Measurements from ENCODE around the gene CUL4A. TPM values are rescaled to one million over a fixed set of nuclear protein-coding genes. Genes with fewer than 3 reads are reported as not detected.

Gene CUL4A
- total RNA-seq, 4 donors from 2014 or later = 83.9 to 206 (median 114) TPM

DNA sequence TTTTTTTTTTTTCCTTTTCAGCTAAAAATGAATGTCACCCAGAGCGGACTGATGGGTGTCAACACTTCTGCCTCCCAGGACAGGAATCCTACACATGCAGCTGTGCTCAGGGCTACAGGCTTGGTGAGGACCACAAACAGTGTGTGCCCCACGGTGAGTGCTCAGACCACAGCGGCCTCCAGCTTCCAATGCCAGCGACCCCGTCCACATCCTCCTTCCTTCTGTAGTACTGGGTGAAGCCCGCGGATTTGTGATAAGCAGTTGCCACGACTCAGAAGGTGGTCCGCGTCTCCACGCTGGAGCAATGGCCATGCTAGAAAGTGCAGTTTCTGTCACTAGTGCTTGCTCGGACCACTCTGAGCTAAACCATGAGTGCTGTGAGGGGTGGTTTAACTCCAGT is 44.9 kb upstream of the CUL4A start:
- Histone ChIP-seq H3K9me3 (no peaks in the 10 kb centered on the region), H3K36me3 (no peaks in the 10 kb centered on the region), H3K4me1 (no peaks in the 10 kb centered on the region), H3K27ac (no peak overlapping the region), H3K4me3 (no peak overlapping the region), H3K27me3 (peaks cover 0 to 4% of the 10 kb centered on the region in 2 donors)
- no peak for DNase-seq
- no peak for TF ChIP-seq CTCF (IDR thresholded peaks at IDR 0.05)
- no peak for TF ChIP-seq POLR2A (IDR thresholded peaks at IDR 0.05)

DNA sequence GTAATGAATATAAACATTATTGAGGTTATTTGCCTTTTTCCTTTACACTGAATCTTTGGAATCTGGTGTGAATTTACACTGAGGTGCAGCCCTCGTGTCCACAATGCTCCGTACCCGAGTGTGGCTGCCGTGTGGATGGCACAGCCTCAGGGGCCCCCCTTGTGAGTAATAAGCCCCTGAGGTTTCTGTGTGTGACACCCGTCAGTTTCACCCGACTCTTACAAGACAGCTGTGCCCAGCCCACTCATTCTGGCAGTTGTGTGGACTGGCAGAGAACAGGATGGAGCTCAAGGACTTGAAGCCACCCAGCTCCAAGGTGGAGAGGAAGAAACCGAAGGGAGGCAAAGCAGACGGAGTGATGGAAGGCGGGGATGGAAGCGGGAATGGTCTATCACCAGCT is 43.1 kb upstream of the CUL4A start:
- H3K9me3 ChIP-seq = no peaks in the 10 kb centered on the region
- H3K4me3 ChIP-seq = no peak overlapping the region
- H3K27me3 ChIP-seq = peaks cover 0 to 4% of the 10 kb centered on the region in 2 donors
- no peaks in the 10 kb centered on the region for H3K4me1 ChIP-seq
- TF ChIP-seq CTCF (IDR thresholded peaks at IDR 0.05) (no peak), POLR2A (IDR thresholded peaks at IDR 0.05) (no peak)
- H3K27ac ChIP-seq = no peak overlapping the region
- peaks cover 0 to 3% (median 0%) of the 10 kb centered on the region in 3 donors for H3K36me3 ChIP-seq
- DNase-seq = no peak

DNA sequence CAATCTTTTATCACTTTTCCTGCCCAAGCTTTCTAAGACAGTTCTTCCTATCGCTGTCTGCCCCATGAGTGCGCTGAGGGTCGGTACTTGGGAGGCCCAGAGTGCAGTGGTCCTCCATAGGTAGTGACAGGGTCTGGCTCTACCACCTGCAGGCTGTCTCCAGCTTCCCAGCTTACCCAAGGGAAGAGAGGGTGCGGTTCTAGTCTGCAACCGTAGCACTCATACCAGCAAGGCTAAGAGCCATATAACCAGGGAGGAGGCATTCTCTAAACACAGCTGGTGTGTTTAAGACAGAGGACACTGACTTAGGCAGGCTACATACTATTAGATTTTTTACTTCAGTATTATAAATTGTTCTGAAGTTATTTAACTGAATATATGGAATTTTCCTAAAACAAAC is 42.7 kb upstream of the CUL4A start:
- no peak for DNase-seq

DNA sequence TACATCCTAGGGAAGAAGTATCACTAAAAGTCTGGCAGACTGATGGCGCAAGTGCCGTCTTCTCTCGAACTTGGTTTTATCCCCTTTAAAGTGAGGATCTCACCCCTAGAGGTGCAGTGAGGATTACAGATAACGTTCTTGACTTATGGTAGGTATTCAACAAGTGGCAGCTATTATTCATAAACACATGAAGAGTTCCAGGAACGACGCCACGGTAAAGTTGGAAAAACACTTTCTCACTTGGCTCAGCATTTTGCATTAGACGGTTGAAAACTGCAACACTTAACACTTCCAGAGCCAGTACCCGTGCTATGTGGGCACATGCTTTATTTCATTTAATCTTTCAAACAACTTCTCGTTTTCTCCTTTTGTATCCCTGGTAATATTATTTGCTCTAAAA is 42.3 kb upstream of the CUL4A start:
- H3K4me3 ChIP-seq = no peak overlapping the region
- no peak for TF ChIP-seq CTCF (IDR thresholded peaks at IDR 0.05)
- TF ChIP-seq POLR2A (IDR thresholded peaks at IDR 0.05) = no peak

More for the DNA sequence above, 42.7 kb upstream of the CUL4A start:
- H3K4me1 ChIP-seq = no peaks in the 10 kb centered on the region
- no peak for TF ChIP-seq CTCF (IDR thresholded peaks at IDR 0.05)
- TF ChIP-seq POLR2A (IDR thresholded peaks at IDR 0.05) = no peak
- peaks cover 0 to 4% of the 10 kb centered on the region in 2 donors for H3K27me3 ChIP-seq
- H3K36me3 ChIP-seq = peaks cover 0 to 7% (median 0%) of the 10 kb centered on the region in 3 donors
- no peak overlapping the region for H3K4me3 ChIP-seq
- no peaks in the 10 kb centered on the region for H3K9me3 ChIP-seq
- H3K27ac ChIP-seq = no peak overlapping the region

GRCh38 chr13:113167575-113167974 is 41.8 kb upstream of the CUL4A start:
- TF ChIP-seq POLR2A (IDR thresholded peaks at IDR 0.05) (no peak), CTCF (IDR thresholded peaks at IDR 0.05) (no peak)
- no peak overlapping the region for H3K4me3 ChIP-seq
- H3K4me1 ChIP-seq = no peaks in the 10 kb centered on the region
- H3K36me3 ChIP-seq = peaks cover 0 to 12% (median 0%) of the 10 kb centered on the region in 3 donors
- DNase-seq = no peak
- no peak overlapping the region for H3K27ac ChIP-seq
- H3K27me3 ChIP-seq = peaks cover 0 to 4% of the 10 kb centered on the region in 2 donors
- H3K9me3 ChIP-seq = no peaks in the 10 kb centered on the region

More for the DNA sequence above, 42.3 kb upstream of the CUL4A start:
- Histone ChIP-seq H3K36me3 (peaks cover 0 to 12% (median 0%) of the 10 kb centered on the region in 3 donors), H3K4me1 (no peaks in the 10 kb centered on the region), H3K27me3 (peaks cover 0 to 4% of the 10 kb centered on the region in 2 donors), H3K27ac (no peak overlapping the region), H3K9me3 (no peaks in the 10 kb centered on the region)
- no peak for DNase-seq

GRCh38 chr13:113168211-113168610 is 41.2 kb upstream of the CUL4A start:
- no peaks in the 10 kb centered on the region for H3K4me1 ChIP-seq
- DNase-seq = no peak
- no peaks in the 10 kb centered on the region for H3K9me3 ChIP-seq
- H3K36me3 ChIP-seq = peaks cover 0 to 12% (median 0%) of the 10 kb centered on the region in 3 donors
- no peak overlapping the region for H3K27ac ChIP-seq
- H3K4me3 ChIP-seq = no peak overlapping the region
- TF ChIP-seq CTCF (IDR thresholded peaks at IDR 0.05) (no peak), POLR2A (IDR thresholded peaks at IDR 0.05) (no peak)
- no peaks in the 10 kb centered on the region for H3K27me3 ChIP-seq

Data from Peyer's patch (tissue), 4 donors.